GM23248 (cell line): ENCODE results near the gene REC114.

ENCODE experiments used
- EZH2 ChIP-seq: fragments of 200-600 bp; sonication (generic); IDR thresholded peaks from 2 replicates; pipeline ENCODE4 v1.6.1; 2018; ENCODE audit warnings: antibody characterized with exemption, mild to moderate bottlenecking; ENCODE audit not compliant: insufficient read depth, poor library complexity, severe bottlenecking
- EZH2phosphoT487 ChIP-seq: fragments of 200-600 bp; sonication (generic); IDR thresholded peaks from 2 replicates; pipeline ENCODE4 v1.6.1; 2018; ENCODE audit warnings: antibody characterized with exemption, moderate library complexity, mild to moderate bottlenecking, low read depth; ENCODE audit not compliant: insufficient read depth

GRCh38 chr15:73524919-73525318, 82.0 kb downstream of the REC114 start:
- TF ChIP-seq EZH2: no peak
- no peak for TF ChIP-seq EZH2phosphoT487
